Endothelial cell of umbilical vein (primary cell): ENCODE data around the gene CHN2. TPM values are rescaled to one million over a fixed set of nuclear protein-coding genes. Genes with fewer than 3 reads are reported as not detected.
A peak's percentile ranks its signal among the peaks of the same experiment; 100 is the strongest.

Experiments
- BruUV-seq: library from RNA; stranded (reverse); fragments of 400-500 nt; replicated peaks from 2 replicates; lab custom pipeline; 2021; lab: Mats Ljungman, UMichigan
- CTCF ChIA-PET: fragments of 300-600, 350-600 bp; sonication (Branson Sonifier 250); formaldehyde crosslinking; loops from one replicate; lab custom pipeline; 2021; ENCODE audit warnings: antibody characterized with exemption, inconsistent platforms; lab: Charles Lee
- POLR2A ChIA-PET: fragments of 300-600, 350-600 bp; sonication (Branson Sonifier 250); formaldehyde crosslinking; loops from one replicate; lab custom pipeline; 2021; ENCODE audit warnings: antibody characterized with exemption, inconsistent platforms; lab: Charles Lee
- DNase-seq: peaks from one replicate; pipeline ENCODE4 v3.0.0-alpha.2; 2011; ENCODE audit warnings: low read depth, low spot score
- FAIRE-seq: peaks from 2 replicates; lab custom pipeline; 2011; peaks lifted over from hg19 to GRCh38; lab: Jason Lieb, UNC
- H2AFZ ChIP-seq: 2 replicates; pipeline ENCODE4 v1.6.0; 2012; ENCODE audit warnings: low read depth, low read length, control low read depth, inconsistent platforms
- H3K27ac ChIP-seq: 2 replicates; pipeline ENCODE4 v1.5.1; 2011; ENCODE audit warnings: low read depth, mild to moderate bottlenecking, control low read depth, low read length, moderate library complexity; ENCODE audit not compliant: insufficient read depth
- H3K27me3 ChIP-seq, 2 experiments: 2 replicates each; pipeline versions ENCODE4 v1.6.0 to v1.6.1; 2011; ENCODE audit warnings: low read length in 2 of 2, mixed read lengths in 1 of 2; ENCODE audit not compliant: control insufficient read depth in 2 of 2, insufficient read depth in 2 of 2
- H3K36me3 ChIP-seq, 2 experiments: 2 replicates in 1 of 2; 3 replicates in 1 of 2; pipeline ENCODE4 v1.5.1; 2011; ENCODE audit warnings: low read length in 2 of 2, mild to moderate bottlenecking in 1 of 2, moderate library complexity in 1 of 2; ENCODE audit not compliant: control insufficient read depth in 2 of 2, insufficient read depth in 2 of 2; ENCODE audit errors: extremely low read depth in 1 of 2
- H3K4me1 ChIP-seq: 3 replicates; pipeline ENCODE4 v1.5.1; 2011; ENCODE audit warnings: mild to moderate bottlenecking, low read length; ENCODE audit not compliant: control insufficient read depth, insufficient read depth; ENCODE audit errors: extremely low read depth
- H3K4me2 ChIP-seq: 2 replicates; pipeline ENCODE4 v1.6.1; 2011; ENCODE audit warnings: low read length, control low read depth, mixed read lengths; ENCODE audit not compliant: insufficient read depth
- H3K4me3 ChIP-seq, 3 experiments: fragments of 200-600 bp in 1 of 3; sonication (generic), shearing (Covaris generic) in 1 of 3; replicated peaks in 1 of 3; 2 replicates each; pipeline ENCODE4 v1.5.1; 2011 to 2016; ENCODE audit warnings: control low read depth in 3 of 3, low read length in 3 of 3, mild to moderate bottlenecking in 2 of 3, inconsistent platforms in 1 of 3, low read depth in 1 of 3, moderate library complexity in 1 of 3; ENCODE audit not compliant: insufficient read depth in 1 of 3
- H3K79me2 ChIP-seq: 2 replicates; pipeline ENCODE4 v1.6.0; 2012; ENCODE audit warnings: low read length, inconsistent platforms; ENCODE audit not compliant: control insufficient read depth, insufficient read depth
- H3K9ac ChIP-seq: replicated peaks from 2 replicates; pipeline ENCODE3; 2011; ENCODE audit warnings: low read length, control low read depth; ENCODE audit not compliant: insufficient read depth; ENCODE audit errors: extremely low read depth
- H3K9me1 ChIP-seq: replicated peaks from 3 replicates; pipeline ENCODE4 v1.6.0; 2011; ENCODE audit warnings: mild to moderate bottlenecking, low read length; ENCODE audit not compliant: control insufficient read depth, insufficient read depth; ENCODE audit errors: extremely low read depth
- H3K9me3 ChIP-seq: replicated peaks from 2 replicates; pipeline ENCODE4 v1.5.1; 2012; ENCODE audit warnings: low read length, inconsistent platforms; ENCODE audit not compliant: control insufficient read depth, insufficient read depth
- H4K20me1 ChIP-seq: replicated peaks from 2 replicates; pipeline ENCODE3; 2011; ENCODE audit warnings: mild to moderate bottlenecking, low read length; ENCODE audit not compliant: control insufficient read depth, insufficient read depth; ENCODE audit errors: extremely low read depth
- CTCF ChIP-seq, 2 donors: IDR thresholded peaks; 1 replicate in 1 of 2; 2 replicates in 1 of 2; pipeline ENCODE4 v1.5.1; 2011; ENCODE audit warnings: low read length in 2 of 2, mild to moderate bottlenecking in 2 of 2, moderate library complexity in 2 of 2, control low read depth in 1 of 2, inconsistent platforms in 1 of 2, low read depth in 1 of 2; ENCODE audit not compliant: insufficient read depth in 1 of 2; ENCODE audit errors: extremely low read depth in 1 of 2
- EZH2 ChIP-seq: IDR thresholded peaks from 2 replicates; pipeline ENCODE4 v1.6.1; 2012; ENCODE audit warnings: borderline replicate concordance, low read depth, mild to moderate bottlenecking, moderate library complexity, low read length, inconsistent platforms; ENCODE audit not compliant: severe bottlenecking
- FOS ChIP-seq: IDR thresholded peaks from 2 replicates; pipeline ENCODE4 v1.6.1; 2011; ENCODE audit warnings: mild to moderate bottlenecking, low read length, moderate library complexity, borderline replicate concordance; ENCODE audit not compliant: insufficient read depth
- GATA2 ChIP-seq: IDR thresholded peaks from 2 replicates; pipeline ENCODE4 v1.7.0; 2011; ENCODE audit warnings: low read depth, mild to moderate bottlenecking, moderate library complexity, mixed read lengths, low read length; ENCODE audit not compliant: insufficient read length, insufficient read depth
- JUN ChIP-seq: IDR thresholded peaks from 2 replicates; pipeline ENCODE4 v1.6.1; 2011; ENCODE audit warnings: borderline replicate concordance, low read depth; ENCODE audit not compliant: insufficient read length, insufficient read depth
- MAX ChIP-seq: IDR thresholded peaks from 2 replicates; pipeline ENCODE4 v1.6.1; 2011; ENCODE audit not compliant: insufficient read depth, insufficient read length
- MYC ChIP-seq: IDR thresholded peaks from one replicate; pipeline ENCODE4 v1.6.1; 2011; ENCODE audit warnings: mild to moderate bottlenecking, low read depth, low read length
- POLR2A ChIP-seq: IDR thresholded peaks from 2 replicates; pipeline ENCODE4 v1.6.1; 2012; ENCODE audit warnings: low read depth, mild to moderate bottlenecking, control low read depth, low read length
- POLR2AphosphoS5 ChIP-seq: IDR thresholded peaks from 2 replicates; pipeline ENCODE4 v1.6.1; 2012; ENCODE audit warnings: low read depth, mild to moderate bottlenecking, control low read depth, low read length, moderate library complexity; ENCODE audit not compliant: insufficient read depth
- dilution Hi-C: fragments of 300-500 bp; cut with MboI; formaldehyde crosslinking; loops from one replicate; pipeline ENCODE4 v1.15.0; 2019; ENCODE audit warnings: low sequenced_read_pairs; ENCODE audit not compliant: extremely low pct_ligation_motif_present
- intact Hi-C: fragments of 100-400 bp; cut with micrococcal nuclease; formaldehyde crosslinking; loops from one replicate; pipeline ENCODE4 v1.10.0; 2022
- polyA plus RNA-seq, 4 experiments: library from polyadenylated mRNA; depleted of rRNA in 3 of 4; stranded (reverse) in 3 of 4; unstranded in 1 of 4; fragments of >200 nt; gene quantifications; 2 replicates each; pipeline versions ENCODE4 v1.2.1 to v1.2.3, GENCODE V29; 2011 to 2012; ENCODE audit warnings: missing spikeins in 1 of 4
- total RNA-seq: library from RNA; stranded (reverse); gene quantifications from 2 replicates; pipeline ENCODE4 v1.2.3, GENCODE V29; 2021

Gene CHN2
- total and polyA plus RNA-seq, 2 donors (not counting 3 experiments of a cell fraction or from before 2014, with no cell fraction given) = 1.4 to 5.0 TPM

GRCh38 chr7:29231671-29232232 is 37.2 kb downstream of the CHN2 start:
- Histone ChIP-seq H3K27me3 (peaks cover 0 to 2% of the 10 kb centered on the region in 2 experiments), H3K9ac (no peak overlapping the region), H3K27ac (no peak overlapping the region), H3K79me2 (no peaks in the 10 kb centered on the region), H3K9me1 (no peaks in the 10 kb centered on the region), H4K20me1 (no peaks in the 10 kb centered on the region), H3K4me3 (no peak overlapping the region), H3K4me1 (peaks cover 5% of the 10 kb centered on the region), H3K9me3 (no peaks in the 10 kb centered on the region), H3K4me2 (no peak overlapping the region), H3K36me3 (no peaks in the 10 kb centered on the region), H2AFZ (no peak overlapping the region)
- no peak for DNase-seq
- ChIA-PET POLR2A (no interaction called here), CTCF (interaction anchor here (0.9 to 2.1 kb wide), 5 partner anchors 15 to 310 kb away, joined by 3 to 10 read pairs (median 5); no protein-coding TSS in a partner anchor)
- no peak for TF ChIP-seq EZH2
- no peak for TF ChIP-seq JUN
- no peak for TF ChIP-seq FOS
- TF ChIP-seq MAX = no peak
- TF ChIP-seq POLR2AphosphoS5 = no peak
- TF ChIP-seq POLR2A = no peak
- no peak for TF ChIP-seq GATA2
- no peak for TF ChIP-seq CTCF (IDR thresholded peaks at IDR 0.05; ENCODE audit: extremely low read depth in 1 of 2, insufficient read depth in 1 of 2, low read depth in 1 of 2, low read length in 2 of 2)
- no peak for TF ChIP-seq MYC
- no TSS peak for BruUV-seq
- FAIRE-seq = peak; percentile 35
- intact Hi-C loops (no loop called here), dilution Hi-C loops (no loop called here)
